HepG2 (cell line): ENCODE measurements around the gene DYNLL2. TPM values are rescaled to one million over a fixed set of nuclear protein-coding genes. Genes with fewer than 3 reads are reported as not detected.

ENCODE experiments used
- FOXP4 ChIP-seq: sonication (generic); formaldehyde crosslinking; IDR thresholded peaks from 2 replicates; pipeline ENCODE4 v1.4.0; 2020; ENCODE audit warnings: missing genetic modification reagents
- HINFP ChIP-seq: sonication (generic); formaldehyde crosslinking; IDR thresholded peaks from 2 replicates; pipeline ENCODE4 v1.4.0; 2020; ENCODE audit warnings: low read depth, mild to moderate bottlenecking, missing genetic modification reagents
- HMGXB4 ChIP-seq, 2 experiments: sonication (generic) in 1 of 2; formaldehyde crosslinking in 1 of 2; IDR thresholded peaks; 2 replicates each; pipeline versions ENCODE4 v1.4.0 to v1.6.1; 2018 to 2020; ENCODE audit warnings: missing genetic modification reagents in 2 of 2, borderline replicate concordance in 1 of 2, low read depth in 1 of 2, mild to moderate bottlenecking in 1 of 2, missing biosample characterization in 1 of 2
- HOXA3 ChIP-seq: sonication (generic); formaldehyde crosslinking; IDR thresholded peaks from 2 replicates; pipeline ENCODE4 v1.5.0; 2020; ENCODE audit warnings: missing genetic modification reagents
- ISX ChIP-seq: sonication (generic); formaldehyde crosslinking; conservative IDR thresholded peaks from 2 replicates; pipeline ENCODE4 v1.5.0; 2020; ENCODE audit warnings: missing genetic modification reagents
- MXD4 ChIP-seq: IDR thresholded peaks from 2 replicates; pipeline ENCODE4 v1.6.1; 2016; ENCODE audit warnings: mild to moderate bottlenecking, missing biosample characterization, missing genetic modification reagents
- NCOA2 ChIP-seq: sonication (generic); formaldehyde crosslinking; IDR thresholded peaks from 2 replicates; pipeline ENCODE4 v1.8.0; 2022; ENCODE audit warnings: inconsistent platforms
- NCOR1 ChIP-seq: fragments of 200-600 bp; sonication (generic); IDR thresholded peaks from 2 replicates; pipeline ENCODE4 v1.7.0; 2017; ENCODE audit warnings: antibody characterized with exemption, low read length, borderline replicate concordance
- NKX3-1 ChIP-seq: sonication (generic); formaldehyde crosslinking; IDR thresholded peaks from 2 replicates; pipeline ENCODE4 v1.5.0; 2020; ENCODE audit warnings: missing genetic modification reagents
- RARA ChIP-seq: IDR thresholded peaks from 2 replicates; pipeline ENCODE4 v1.6.1; 2016; ENCODE audit warnings: missing genetic modification reagents, missing compliant biosample characterization
- SIN3A ChIP-seq: IDR thresholded peaks from 2 replicates; pipeline ENCODE4 v1.6.1; 2011; ENCODE audit warnings: low read depth, mild to moderate bottlenecking, control low read depth, low read length, borderline replicate concordance
- SNAPC2 ChIP-seq: sonication (generic); formaldehyde crosslinking; IDR thresholded peaks from 2 replicates; pipeline ENCODE4 v1.8.1; 2022; ENCODE audit warnings: mild to moderate bottlenecking, missing genetic modification reagents
- ZBTB37 ChIP-seq: sonication (generic); formaldehyde crosslinking; IDR thresholded peaks from 2 replicates; pipeline ENCODE4 v1.4.0; 2020; ENCODE audit warnings: mild to moderate bottlenecking, missing genetic modification reagents
- ZBTB39 ChIP-seq: sonication (generic); formaldehyde crosslinking; IDR thresholded peaks from 2 replicates; pipeline ENCODE4 v1.5.0; 2020; ENCODE audit warnings: missing genetic modification reagents
- ZNF10 ChIP-seq: sonication (generic); formaldehyde crosslinking; IDR thresholded peaks from 2 replicates; pipeline ENCODE4 v1.4.0; 2020; ENCODE audit warnings: mild to moderate bottlenecking, low read depth, missing genetic modification reagents, borderline replicate concordance
- ZNF280B ChIP-seq: sonication (generic); formaldehyde crosslinking; IDR thresholded peaks from 2 replicates; pipeline ENCODE4 v1.5.0; 2020; ENCODE audit warnings: missing genetic modification reagents, mild to moderate bottlenecking, borderline replicate concordance
- ZZZ3 ChIP-seq: sonication (generic); formaldehyde crosslinking; IDR thresholded peaks from 2 replicates; pipeline ENCODE4 v1.4.0; 2020; ENCODE audit warnings: missing genetic modification reagents, mild to moderate bottlenecking, borderline replicate concordance
- polyA plus RNA-seq, 8 experiments: library from polyadenylated mRNA; depleted of rRNA in 3 of 8; stranded (reverse) in 7 of 8; unstranded in 1 of 8; fragments of >200 nt; fragmentation: Illumina TruSeq in 4 of 8; extraction: Trizol in 4 of 8; gene quantifications; 2 replicates each; pipeline versions ENCODE4 v1.2.1 to v1.2.3, GENCODE V29; 2011 to 2016; ENCODE audit warnings: low read depth in 4 of 8, missing spikeins in 1 of 8, mixed read lengths in 1 of 8; ENCODE audit not compliant: insufficient read depth in 1 of 8
- total RNA-seq, 5 experiments: library from RNA; depleted of rRNA; stranded (reverse); fragments of >200 nt; fragmentation: Illumina TruSeq; extraction: Trizol; gene quantifications; 2 replicates each; pipeline ENCODE4 v1.2.3, GENCODE V29; 2016; ENCODE audit warnings: low read depth in 1 of 5

DYNLL2 gene
- total and polyA plus RNA-seq, 2 of the 13 experiments (the other 11 are each of a cell fraction or from before 2014, with no cell fraction given): 9.5 to 29.0 TPM

- TF ChIP-seq HINFP: no peak; the same call in 1 of the 2 replicates
- peak; percentile 13; the same call in 1 of the 2 replicates for TF ChIP-seq HOXA3 (CRISPR knock-in tag)
- TF ChIP-seq FOXP4 (CRISPR knock-in tag): peak; percentile 11; the same call in 1 of the 2 replicates
- no peak for TF ChIP-seq ZBTB37 (CRISPR knock-in tag)
- peak; percentile 88; the same call in 1 of the 2 replicates for TF ChIP-seq SIN3A
- no peak for TF ChIP-seq NKX3-1
- peak; percentile 24; the same call in 1 of the 2 replicates for TF ChIP-seq MXD4 (CRISPR knock-in tag)
- no peak for TF ChIP-seq ISX (CRISPR knock-in tag)
- TF ChIP-seq ZBTB39 (CRISPR knock-in tag): no peak
- TF ChIP-seq NCOR1: 0 out of 2 replicates have a peak, but pooled peaks have one; percentile 38
- no peak for TF ChIP-seq ZNF10
- 0 out of 2 replicates have a peak, but pooled peaks have one; percentile 48 for TF ChIP-seq SNAPC2 (CRISPR knock-in tag)
- TF ChIP-seq HMGXB4 (CRISPR knock-in tag; IDR thresholded peaks at IDR 0.05; ENCODE audit: borderline replicate concordance in 1 of 2, low read depth in 1 of 2): peak; percentile 55 to 60; a peak in 2 of 4 replicates
- 0 out of 2 replicates have a peak, but pooled peaks have one; percentile 28 for TF ChIP-seq RARA
- TF ChIP-seq ZZZ3 (CRISPR knock-in tag): 0 out of 2 replicates have a peak, but pooled peaks have one; percentile 36
- TF ChIP-seq NCOA2: 0 out of 2 replicates have a peak, but pooled peaks have one; percentile 26
- 0 out of 2 replicates have a peak, but pooled peaks have one; percentile 22 for TF ChIP-seq ZNF280B (CRISPR knock-in tag)
Measured at GRCh38 chr17:58084317-58084981, 1.2 kb downstream of the DYNLL2 start (continued).
